ENCODE results near the gene SLC5A12.

DNA sequence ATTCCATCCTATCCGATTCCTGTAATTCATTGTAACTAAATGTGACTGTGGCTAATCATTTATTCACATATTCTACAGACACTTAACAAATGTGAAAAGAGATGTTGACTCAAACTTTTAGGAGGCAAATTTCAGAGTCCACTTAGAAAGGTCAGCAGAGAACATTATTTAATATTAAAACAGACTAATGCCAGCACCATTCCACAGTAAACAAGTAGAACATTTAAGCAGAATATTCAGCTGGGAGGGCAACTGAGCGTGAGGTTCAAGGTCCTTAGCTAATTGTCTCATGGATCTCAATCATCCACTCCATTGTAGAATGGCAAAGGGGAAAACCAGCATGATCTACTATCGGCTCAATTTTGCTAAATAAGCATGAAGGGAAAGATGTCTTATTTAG lies 5.1 kb upstream of the SLC5A12 start:
- TF ChIP-seq, protein P1, sequence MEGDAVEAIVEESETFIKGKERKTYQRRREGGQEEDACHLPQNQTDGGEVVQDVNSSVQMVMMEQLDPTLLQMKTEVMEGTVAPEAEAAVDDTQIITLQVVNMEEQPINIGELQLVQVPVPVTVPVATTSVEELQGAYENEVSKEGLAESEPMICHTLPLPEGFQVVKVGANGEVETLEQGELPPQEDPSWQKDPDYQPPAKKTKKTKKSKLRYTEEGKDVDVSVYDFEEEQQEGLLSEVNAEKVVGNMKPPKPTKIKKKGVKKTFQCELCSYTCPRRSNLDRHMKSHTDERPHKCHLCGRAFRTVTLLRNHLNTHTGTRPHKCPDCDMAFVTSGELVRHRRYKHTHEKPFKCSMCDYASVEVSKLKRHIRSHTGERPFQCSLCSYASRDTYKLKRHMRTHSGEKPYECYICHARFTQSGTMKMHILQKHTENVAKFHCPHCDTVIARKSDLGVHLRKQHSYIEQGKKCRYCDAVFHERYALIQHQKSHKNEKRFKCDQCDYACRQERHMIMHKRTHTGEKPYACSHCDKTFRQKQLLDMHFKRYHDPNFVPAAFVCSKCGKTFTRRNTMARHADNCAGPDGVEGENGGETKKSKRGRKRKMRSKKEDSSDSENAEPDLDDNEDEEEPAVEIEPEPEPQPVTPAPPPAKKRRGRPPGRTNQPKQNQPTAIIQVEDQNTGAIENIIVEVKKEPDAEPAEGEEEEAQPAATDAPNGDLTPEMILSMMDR (IDR thresholded peaks at IDR 0.05): no peak
- TF ChIP-seq POLR2A (IDR thresholded peaks at IDR 0.05): no peak
